Stimulated activated CD4-positive, alpha-beta T cell treated with anti-CD3 and anti-CD28 coated beads, Interleukin-1b, Interleukin-23, amount 100 ng/mL, for 48 hours (primary cell): Measurements from ENCODE around the gene RAB8B.
"Not testable (repeated sequence)": the region's sequence is repeated elsewhere in the genome, so short reads cannot be mapped to it uniquely, and the experiment has no call there.

Source experiments
- DNase-seq: peaks from one replicate; pipeline ENCODE4 v3.0.0-alpha.2; 2020

Gene RAB8B

GRCh38 chr15:63186065-63186464, 3.3 kb upstream of the RAB8B start:
- DNase-seq = no peak

- no peak for DNase-seq
Measured at GRCh38 chr15:63187589-63188226, 1.7 kb upstream of the RAB8B start.

- peak; percentile 37 for DNase-seq
Measured at GRCh38 chr15:63188247-63188925, 1.0 kb upstream of the RAB8B start.

- DNase-seq = no peak
Measured at GRCh38 chr15:63189941-63190768, 749 bp downstream of the RAB8B start.

- no peak for DNase-seq
Measured at GRCh38 chr15:63190769-63191649, 1.6 kb downstream of the RAB8B start.

- DNase-seq = peak; percentile 51
Measured at GRCh38 chr15:63191895-63192618, 2.7 kb downstream of the RAB8B start.

GRCh38 chr15:63192619-63193206, 3.3 kb downstream of the RAB8B start:
- peak; percentile 48 for DNase-seq

GRCh38 chr15:63194302-63194701, 4.9 kb downstream of the RAB8B start:
- no peak for DNase-seq

GRCh38 chr15:63194880-63195568, 5.6 kb downstream of the RAB8B start:
- no peak for DNase-seq

- no peak for DNase-seq
Measured at GRCh38 chr15:63195569-63196015, 6.2 kb downstream of the RAB8B start.

GRCh38 chr15:63196842-63197241, 7.4 kb downstream of the RAB8B start:
- no peak for DNase-seq

- no peak for DNase-seq
Measured at GRCh38 chr15:63197626-63198025, 8.2 kb downstream of the RAB8B start.

GRCh38 chr15:63198371-63199250, 9.2 kb downstream of the RAB8B start:
- DNase-seq = no peak

- DNase-seq = no peak
Measured at GRCh38 chr15:63200464-63201249, 11.3 kb downstream of the RAB8B start.

GRCh38 chr15:63202861-63203260, 13.5 kb downstream of the RAB8B start:
- no peak for DNase-seq

GRCh38 chr15:63203451-63204090, 14.2 kb downstream of the RAB8B start:
- DNase-seq = peak; percentile 54

GRCh38 chr15:63206079-63206478, 16.7 kb downstream of the RAB8B start:
- no peak for DNase-seq

GRCh38 chr15:63208824-63209223, 19.4 kb downstream of the RAB8B start:
- not testable (repeated sequence) for DNase-seq
